Body of pancreas (tissue), 4 donors: ENCODE measurements around the gene SH3BP4.

Experiments used
- POLR2A ChIP-seq, 3 donors: fragments of 450-650 bp; IDR thresholded peaks; one replicate each; pipeline ENCODE4 v1.6.1; 2016; ENCODE audit warnings: antibody characterized with exemption in 3 of 3, mild to moderate bottlenecking in 2 of 3
- TF ChIP-seq, protein P1 (sequence below), 7 experiments: fragments of 450-650 bp in 4 of 7; fragments of 200-600 bp in 3 of 7; sonication (generic) in 3 of 7; IDR thresholded peaks; one replicate each; pipeline ENCODE4 v1.5.1; 2016 to 2019; ENCODE audit warnings: antibody characterized with exemption in 7 of 7

DNA sequence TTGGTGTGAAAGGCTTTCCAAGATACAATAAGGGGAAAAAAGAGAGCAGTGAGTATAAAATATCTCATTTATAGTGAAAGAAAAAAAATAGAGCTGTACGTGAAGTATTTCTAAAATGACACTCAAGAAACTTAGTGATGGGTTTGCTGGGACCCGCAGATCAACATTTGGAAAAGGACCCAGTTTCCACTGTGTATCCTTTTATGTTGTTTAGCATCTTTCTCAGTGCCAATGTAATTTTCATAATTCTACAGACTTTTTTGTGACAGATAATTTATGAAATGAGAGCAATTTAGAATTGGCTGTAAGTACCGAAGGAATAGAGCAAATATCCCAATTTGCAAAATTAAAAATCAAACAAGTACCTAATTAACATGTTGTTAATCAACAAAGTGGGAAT lies 116.9 kb downstream of the SH3BP4 start:
- no peak for TF ChIP-seq POLR2A (IDR thresholded peaks at IDR 0.05)
- TF ChIP-seq, protein P1, sequence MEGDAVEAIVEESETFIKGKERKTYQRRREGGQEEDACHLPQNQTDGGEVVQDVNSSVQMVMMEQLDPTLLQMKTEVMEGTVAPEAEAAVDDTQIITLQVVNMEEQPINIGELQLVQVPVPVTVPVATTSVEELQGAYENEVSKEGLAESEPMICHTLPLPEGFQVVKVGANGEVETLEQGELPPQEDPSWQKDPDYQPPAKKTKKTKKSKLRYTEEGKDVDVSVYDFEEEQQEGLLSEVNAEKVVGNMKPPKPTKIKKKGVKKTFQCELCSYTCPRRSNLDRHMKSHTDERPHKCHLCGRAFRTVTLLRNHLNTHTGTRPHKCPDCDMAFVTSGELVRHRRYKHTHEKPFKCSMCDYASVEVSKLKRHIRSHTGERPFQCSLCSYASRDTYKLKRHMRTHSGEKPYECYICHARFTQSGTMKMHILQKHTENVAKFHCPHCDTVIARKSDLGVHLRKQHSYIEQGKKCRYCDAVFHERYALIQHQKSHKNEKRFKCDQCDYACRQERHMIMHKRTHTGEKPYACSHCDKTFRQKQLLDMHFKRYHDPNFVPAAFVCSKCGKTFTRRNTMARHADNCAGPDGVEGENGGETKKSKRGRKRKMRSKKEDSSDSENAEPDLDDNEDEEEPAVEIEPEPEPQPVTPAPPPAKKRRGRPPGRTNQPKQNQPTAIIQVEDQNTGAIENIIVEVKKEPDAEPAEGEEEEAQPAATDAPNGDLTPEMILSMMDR (IDR thresholded peaks at IDR 0.05), result no peak
